Activated CD8-positive, alpha-beta memory T cell treated with anti-CD3 and anti-CD28 coated beads for 4 hours (primary cell): ENCODE results near the gene IFITM10.

ENCODE experiments used
- DNase-seq, 2 donors: peaks; one replicate each; pipeline ENCODE4 v3.0.0-alpha.2; 2020; ENCODE audit warnings: low read depth in 2 of 2

The IFITM10 gene

DNA sequence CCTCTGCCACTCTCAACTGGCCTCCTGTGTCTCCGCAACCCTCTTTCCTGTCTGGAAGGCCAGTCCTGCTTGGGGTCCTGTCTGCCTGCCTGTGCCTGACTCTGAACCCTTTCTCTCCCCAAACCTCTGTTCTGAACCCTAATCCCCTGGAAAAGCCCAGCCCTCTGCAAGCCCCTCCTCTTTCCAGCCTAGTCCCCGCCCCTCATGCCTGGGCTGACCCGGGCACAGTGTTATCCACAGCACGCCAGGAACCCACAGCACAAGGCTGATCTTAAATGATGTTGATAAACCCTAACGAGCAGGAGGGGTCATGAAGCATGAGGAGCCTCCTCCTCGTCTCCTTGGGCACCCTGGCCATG is at the start of gene IFITM10:
IFITM10 (minus strand) TSS at position 115 of the 359 bp plus-strand sequence. CDS start 153 bp downstream, outside the sequence.
- DNase-seq = no peak

DNA sequence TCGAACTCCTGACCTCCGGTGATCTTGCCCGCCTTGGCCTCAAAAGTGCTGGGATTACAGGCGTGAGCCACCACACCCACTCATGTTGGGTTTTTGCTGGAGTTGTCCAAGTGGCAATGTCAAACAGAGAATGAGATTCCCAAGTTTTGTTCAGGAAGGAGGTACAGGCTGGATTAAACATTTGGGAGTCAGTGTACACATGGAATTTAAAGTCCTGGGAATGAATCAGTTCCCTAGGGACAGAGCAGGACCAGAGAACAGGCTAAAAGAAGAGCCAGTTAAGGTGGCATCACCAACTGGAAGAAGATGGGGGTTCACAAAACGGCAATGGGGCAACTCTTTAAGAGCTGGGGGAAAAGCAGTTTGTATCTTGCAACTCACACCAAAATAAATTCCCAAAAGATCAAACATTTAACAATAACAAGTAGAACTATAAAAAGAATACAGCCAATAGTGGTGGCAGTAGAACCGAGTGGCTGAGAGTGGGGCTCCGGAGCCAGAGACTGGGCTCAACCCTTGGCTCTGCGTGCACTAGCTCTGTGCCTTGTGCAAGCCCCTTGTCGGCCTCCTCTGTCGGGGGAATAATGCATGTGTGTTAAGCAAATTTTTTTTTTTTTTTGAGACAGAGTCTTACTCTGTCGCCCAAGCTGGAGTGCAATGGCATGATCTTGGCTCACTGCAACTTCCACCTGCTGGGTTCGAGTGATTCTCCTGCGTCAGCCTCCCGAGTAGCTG is 47.2 kb upstream of the IFITM10 start:
- DNase-seq = no peak

DNA sequence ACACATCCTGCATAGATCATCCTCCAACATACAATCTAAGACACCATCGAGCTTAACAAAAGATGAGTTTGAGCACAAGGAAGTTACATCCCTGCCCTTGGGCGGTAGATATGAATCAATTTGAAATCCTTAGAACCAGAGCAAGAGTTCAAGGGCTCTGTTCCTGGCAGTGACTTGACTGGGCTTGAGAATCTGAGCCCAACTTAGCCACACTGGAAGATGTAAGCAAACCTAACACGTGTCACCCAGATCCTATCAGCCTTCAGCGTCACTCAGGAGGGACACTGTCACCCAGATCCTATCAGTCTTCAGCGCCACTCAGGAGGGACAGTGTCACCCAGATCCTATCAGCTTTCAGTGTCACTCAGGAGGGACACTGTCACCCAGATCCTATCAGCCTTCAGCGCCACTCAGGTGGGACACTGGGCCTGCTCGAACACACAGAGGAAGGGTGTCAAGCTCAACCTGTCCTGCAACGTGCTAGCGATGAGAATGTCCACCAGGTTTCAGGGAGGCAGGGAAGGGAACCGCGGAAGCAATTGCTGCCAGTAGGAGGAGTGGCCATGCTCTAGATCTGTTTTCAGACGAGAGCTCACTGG is 46.1 kb upstream of the IFITM10 start:
- DNase-seq = no peak

DNA sequence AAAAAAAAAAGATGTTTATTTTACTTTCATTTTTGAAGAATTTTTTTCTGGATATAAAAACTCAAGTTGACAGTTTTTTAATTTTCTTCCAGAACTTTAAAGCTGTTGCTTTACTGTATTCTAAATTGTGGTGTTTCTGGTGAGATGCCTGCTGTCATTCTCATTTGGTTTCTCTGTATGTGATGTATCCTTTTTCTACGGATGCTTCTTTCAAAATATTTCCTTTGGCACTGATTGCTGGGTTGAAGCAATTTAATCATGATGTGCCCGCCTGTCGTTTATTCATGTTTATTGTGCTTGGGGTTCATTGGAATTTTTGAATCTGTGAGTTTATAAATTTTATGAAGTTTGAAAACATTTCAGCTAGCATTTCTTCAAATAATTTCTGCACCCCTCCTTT is 42.7 kb upstream of the IFITM10 start:
- no peak for DNase-seq

DNA sequence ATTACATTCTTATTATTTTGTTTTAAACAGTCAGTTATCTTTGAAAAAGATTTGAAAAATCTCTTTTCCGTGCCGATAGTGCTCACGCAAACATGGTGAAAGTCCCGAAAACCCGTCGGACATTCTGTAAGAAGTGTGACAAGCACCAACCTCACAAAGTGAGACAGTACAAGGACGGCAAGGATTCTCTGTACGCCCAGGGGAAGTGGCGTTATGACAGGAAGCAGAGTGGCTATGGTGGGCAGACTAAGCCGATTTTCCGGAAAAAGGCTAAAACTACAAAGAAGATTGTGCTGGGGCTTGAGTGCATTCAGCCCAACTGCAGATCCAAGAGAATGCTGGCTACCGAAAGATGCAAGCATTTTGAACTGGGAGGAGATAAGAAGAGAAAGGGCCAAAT is 42.1 kb upstream of the IFITM10 start:
- DNase-seq = no peak

DNA sequence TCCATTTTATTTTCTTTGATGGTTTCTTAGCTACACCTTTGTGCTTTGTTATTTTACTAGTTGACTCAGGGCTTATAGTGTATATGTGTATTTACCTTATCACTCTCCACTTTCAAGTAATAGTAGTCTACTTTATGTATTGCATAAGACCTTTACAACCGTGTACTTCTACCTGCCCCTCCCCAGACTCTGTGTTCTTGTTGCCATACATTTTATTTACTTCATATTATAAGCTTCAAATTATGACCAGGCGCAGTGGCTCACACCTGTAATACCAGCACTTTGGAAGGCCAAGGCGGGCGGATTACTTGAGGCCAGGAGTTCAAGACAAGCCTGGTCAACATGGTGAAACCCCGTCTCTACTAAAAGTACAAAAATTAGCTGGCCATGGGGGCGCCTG is 41.5 kb upstream of the IFITM10 start:
- no peak for DNase-seq

DNA sequence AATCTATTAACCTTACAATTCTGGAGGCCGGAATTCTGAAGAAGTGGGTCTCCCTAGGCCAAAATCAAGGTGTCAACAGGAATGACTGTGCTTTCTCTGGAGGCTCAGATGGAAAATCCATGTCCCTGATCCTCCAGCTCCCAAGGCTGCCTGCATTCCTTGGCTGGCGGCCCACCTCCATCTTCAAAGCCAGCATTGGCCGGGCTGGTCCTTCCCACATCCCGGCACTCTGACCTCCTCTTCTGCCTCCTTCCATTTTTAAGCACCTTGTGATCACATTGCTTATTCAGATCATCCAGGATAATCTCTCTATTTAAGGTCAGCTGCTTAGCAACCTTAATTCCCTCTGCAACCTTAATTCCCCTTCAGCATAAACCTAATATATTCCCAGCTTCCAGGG is 36.1 kb upstream of the IFITM10 start:
- no peak for DNase-seq

DNA sequence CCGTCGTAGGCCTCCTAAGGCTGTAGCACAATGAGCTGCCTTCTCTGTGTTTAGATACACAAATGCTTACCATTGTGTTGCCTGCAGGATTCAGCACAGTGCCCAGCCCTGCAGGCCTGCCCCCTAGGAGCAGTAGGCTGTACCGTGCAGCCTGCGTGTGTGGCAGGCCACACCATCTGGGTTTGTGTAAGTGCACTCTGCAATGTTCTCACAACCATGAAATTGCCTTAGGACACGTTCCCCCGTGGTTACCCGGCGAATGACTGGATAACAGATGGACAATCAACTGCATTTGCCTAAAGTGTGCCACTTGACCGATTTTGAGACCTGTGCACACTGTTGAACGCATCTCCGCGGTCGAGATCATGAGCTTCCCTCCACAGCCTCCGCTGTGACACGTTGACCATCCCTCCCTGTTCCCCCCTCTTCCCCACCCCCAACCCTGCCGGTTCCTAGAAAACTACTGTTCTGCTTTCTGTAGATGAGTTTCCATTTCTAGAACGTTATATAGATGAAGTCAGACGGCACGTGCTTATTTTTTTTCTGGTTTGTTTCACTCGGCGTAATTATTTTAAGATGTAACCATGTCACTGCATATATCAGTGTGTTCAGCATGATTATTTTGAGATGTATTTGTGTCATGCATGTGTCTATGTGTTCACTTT is 35.5 kb upstream of the IFITM10 start:
- no peak for DNase-seq

DNA sequence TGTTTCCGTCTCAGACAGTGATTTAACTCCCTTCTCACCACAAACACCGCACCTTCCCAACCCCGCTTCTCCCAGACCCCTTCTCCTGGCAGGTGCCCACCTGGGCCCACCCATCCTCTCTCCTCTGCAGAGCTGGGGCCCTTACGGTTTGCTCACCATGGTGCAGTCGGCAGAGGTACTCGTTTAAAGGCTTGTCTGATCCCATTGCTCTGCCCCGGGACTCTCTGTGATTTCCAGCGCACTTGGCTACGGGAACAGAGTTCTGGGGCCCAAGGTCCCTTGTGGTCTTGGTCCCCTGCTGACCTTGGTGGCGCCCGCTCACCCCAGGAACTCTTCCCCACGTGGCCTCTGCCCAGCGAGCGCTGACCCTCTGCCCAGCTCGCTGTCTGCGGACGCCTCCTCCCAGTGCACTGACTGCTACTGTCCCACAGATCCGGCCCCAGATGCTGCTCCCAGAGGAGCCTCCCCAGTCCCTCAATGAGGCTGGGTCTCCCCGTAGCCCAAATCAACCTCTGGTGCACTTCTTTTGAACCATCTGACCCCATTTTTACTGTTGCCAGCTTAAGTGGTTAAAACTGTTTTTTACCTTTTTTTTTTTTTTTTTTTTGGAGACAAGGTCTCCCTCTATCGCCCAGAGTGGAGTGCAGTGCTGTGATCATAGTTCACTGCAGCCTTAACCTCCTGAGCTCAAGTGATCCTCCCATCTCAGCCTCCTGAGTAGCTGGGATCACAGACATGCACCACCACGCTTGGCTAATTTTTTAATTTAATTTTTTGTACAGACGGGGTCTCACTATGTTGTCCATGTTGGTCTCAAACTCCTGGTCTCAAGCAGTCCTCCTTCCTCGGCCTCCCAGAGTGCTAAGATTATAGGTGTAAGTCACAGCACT is 34.6 kb upstream of the IFITM10 start:
- no peak for DNase-seq

DNA sequence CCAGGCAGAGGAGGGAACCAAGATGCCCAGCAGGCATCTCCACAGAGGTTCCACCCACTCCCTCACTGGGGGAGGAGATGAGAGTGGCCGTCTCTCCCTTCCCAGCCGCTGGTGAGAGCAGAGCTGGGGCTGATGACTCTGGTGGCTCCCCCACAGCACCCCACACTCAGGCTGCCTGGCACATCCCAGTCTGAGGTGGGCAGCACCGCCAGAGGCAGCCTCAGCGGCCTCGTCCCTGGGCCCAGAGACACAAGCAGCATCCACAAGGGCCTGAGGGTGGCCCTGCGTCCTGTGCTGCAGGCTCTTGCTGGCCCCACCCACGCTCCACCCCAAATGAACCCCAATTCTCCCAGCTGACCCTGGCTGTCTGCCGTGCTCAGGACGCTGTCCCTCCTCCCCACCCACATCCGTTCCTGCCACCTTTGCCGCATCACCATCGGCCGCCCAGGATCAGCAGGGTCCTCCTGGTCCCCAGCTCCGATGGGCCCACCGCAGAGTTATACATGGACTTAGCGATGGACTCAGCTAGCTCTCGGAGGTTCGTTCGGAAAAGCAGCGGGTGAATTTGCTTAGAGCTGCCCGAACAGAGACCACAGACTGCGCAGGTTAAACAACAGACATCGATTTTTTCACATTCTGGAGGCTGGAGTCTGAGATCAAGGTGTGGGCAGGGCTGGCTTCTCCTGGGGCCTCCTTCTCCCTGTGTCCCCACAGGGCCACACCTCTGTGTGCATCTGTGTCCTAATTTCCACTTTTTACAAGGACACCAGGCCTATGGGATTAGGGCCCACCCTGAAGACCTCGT is 33.5 kb upstream of the IFITM10 start:
- DNase-seq = no peak

DNA sequence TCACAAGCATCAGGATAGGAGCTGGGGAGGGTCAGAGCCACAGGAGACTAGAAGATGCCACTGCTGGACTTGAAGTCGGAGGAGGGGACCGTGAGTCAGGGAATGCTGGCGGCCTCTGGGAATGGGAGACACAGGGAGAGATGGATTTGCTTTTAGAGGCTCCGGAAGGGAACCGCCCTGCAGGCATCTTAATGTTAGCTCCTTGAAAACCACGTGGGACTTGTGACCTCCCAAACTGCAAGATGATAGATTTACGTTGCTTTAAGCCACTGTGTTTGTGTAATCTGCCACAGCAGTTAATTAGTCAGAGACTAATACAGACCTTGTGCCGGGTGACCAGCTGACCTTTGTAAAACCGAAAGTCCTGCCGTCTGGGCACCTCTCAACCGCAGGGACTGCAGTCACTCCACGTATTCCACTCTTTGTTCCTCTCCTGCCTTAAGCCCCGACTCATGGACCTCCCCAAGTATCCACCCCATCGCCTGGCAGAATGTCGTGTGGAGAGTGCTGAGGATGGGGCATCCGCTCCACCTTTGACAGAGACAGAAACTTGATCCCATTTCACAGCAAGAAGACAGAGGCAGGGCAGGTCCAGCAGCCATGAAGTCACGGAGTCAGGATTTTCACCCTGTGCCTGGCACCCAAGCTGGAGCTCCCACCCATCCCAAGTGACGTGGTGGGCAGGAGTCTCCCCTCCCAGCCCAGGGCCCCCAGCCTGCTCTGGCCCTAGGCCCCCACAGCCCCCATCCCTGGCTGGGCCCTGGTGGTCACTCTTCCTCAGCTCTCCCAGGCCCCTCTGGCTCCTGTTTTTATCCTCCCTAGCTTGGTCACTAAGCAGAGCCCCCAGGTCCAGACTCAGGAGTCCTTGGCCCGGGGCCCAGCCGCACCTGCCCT is 32.7 kb upstream of the IFITM10 start:
- no peak for DNase-seq

DNA sequence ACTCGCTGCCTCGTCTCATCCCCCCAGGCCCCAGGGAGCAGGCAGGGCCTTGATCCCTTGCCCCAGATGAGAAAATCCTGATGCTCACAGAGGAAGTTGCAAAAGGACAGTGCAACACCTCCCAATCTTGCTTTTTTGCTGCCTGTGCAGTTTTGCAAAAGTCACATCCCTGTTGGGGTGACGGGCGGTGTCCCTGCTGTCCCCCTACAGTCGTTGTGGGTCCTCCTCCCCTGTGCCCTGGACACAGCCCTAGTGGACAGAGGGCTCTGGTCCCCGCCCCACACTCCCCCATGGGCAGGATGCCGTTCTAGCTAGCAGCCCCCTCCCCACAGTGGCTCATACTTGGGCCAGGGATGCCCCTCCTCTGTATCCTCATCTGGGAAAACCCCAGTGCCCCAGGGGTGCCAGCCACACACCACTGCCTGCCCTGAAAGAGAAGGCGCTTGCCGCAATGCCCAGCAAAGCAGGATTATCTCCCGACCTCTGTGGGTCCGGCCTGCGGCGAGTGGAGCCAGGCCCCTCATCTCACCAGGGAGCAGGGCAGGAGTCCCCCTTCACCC is 31.7 kb upstream of the IFITM10 start:
- DNase-seq = no peak

DNA sequence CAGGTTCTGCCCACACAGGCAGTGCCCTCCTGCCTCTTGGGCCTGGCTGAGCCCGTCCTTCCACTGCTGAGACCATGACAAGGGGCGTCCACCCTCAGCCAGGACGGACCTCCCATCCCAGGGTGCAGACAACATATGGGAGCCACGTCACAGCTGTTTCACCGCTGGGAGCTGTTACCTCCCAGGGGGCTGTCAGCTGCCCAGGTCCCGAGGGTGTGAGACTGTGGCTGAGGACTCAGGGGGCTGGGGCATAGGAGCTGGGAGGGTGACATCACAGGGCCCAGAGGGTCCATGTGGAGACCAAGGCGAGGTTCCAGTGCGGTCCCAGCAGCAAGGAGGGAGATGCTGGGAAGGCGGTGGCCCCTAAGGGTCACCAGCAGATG is 31.2 kb upstream of the IFITM10 start:
- no peak for DNase-seq

DNA sequence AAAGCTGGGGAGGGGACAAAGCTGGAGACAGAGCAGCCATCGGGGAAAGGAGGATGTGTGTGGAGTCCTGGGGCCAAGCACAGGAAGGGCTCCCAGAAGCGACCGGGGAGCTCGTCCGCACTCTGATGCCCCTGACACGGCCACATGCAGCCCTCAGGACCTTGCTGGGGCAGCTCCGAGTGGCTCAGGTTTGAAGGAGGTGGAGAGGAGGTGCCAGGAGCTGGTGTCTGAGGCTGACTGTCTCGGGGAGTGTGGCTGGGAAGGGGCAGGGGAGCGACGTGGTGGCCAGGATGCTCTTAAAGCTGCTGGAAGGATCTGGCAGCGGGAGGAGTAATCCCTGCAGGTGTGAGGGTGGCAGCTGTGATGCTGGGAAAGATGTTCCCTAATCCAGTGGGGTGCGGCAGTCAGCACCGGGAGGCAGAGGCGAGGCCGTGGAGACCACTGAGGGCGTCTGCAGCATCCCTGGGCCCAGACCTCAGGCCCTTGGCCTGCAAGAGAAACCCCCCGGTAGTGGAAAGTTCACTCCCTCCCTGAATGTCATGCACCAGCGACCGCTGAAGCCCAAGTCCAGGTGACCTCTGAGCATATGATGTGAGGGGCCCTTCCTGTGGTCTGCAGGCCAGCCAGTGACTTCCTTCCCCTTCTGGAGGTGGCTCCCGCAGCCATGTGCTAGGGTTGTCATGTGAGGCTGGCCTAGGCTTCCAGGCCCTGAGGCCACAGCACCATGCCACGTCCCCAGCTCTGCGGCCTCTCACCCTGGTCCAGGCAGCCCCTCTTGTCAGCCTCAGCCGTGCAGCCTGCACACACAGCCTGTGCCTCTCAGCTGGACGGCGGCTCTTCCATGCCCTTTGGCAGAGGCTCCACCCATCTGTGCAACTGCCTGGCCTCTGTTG is 30.6 kb upstream of the IFITM10 start:
- DNase-seq = no peak

DNA sequence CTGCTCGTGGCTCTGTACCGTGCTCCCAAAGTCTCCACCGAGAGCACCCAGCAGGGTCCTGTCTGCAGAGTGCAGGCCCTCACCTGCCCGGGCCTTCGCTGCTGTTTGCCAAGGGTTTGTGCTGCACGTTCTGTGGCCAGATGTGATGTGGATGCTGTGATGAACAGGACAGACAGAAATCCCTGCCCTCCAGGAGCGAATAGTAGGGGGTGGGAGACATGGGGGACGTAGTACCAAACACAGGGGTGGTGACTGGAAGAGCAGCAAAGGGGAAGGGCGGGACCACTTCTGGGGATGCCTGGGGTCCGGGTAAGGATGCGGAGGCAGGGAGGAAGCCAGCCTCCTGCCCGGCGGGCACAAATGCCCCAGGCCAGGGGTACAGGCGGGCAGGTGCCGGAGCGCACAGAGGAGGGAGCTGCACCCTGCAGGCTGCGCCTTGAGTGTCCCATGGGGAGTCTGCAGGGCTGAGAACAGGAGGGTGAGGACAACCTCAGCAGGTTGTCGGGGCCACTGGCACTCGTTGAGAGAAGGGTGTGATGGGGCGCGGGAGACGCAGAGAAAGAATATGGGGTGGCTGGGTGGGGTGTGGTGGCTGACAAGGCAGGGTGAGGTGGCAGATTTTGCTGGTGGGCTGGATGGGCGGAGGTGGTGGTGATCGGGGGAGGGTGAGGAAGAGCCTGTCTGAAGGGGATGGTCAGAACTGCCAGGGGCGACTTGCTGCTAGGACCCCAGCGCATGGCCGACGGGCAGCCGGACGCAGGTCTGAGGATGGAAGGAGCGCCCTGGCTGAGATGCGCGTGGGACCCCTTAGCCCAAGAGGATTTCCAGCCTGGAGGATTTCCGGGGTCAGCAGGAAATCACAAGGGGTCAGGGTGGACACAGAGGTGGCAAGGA is 29.7 kb upstream of the IFITM10 start:
- no peak for DNase-seq

DNA sequence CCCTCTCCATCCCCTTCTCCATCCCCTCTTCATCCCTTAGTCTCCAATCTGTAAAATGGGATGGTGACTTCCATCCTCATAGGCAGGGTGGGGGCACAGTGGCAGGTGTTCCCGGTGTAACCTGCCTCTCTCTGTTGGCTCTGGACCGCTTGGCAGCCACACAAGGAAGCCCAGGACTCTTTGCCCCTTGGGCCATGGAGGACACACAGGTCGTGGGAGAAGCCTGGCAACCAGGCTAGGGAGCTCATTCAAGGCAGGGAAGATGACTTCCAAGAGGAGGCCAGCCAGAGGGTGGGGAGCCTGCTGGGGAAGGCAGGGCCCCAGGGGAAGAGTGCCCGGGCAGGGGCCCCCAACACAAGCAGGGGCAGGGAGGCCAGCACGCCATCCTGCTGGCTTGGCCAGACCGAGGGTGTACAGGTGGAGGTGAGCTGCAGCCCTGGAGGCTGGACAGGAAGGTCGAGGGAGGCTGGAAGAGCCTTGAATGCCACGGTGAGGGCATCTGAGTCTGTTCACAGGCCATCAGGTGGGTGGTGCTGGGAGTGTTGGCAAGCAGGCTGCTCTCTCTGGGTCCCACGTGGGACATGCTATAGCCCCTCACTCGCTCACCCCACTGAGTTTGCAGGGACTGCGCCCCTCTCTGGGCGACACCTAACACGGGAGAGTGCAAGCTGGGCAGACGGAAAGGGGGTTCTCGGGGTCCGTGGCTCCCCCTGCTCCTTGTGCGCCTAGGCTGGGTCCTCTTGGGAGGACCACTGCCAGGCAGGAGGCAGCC is 28.8 kb upstream of the IFITM10 start:
- DNase-seq = no peak
